ENCODE results near the gene PTPRN2.

PTPRN2 gene

GRCh38 chr7:157586426-157586955 is 1001.1 kb downstream of the PTPRN2 start:
- H3K4me1 ChIP-seq (ENCODE audit: insufficient read depth, low read length): no peaks in the 10 kb centered on the region
- H3K9ac ChIP-seq (ENCODE audit: low read depth, low read length): no peak overlapping the region
- H3K9me3 ChIP-seq (ENCODE audit: control insufficient read depth, insufficient read depth, low read length): no peaks in the 10 kb centered on the region; the same call in 1 of the 2 replicates
- H3K36me3 ChIP-seq (ENCODE audit: insufficient read depth, low read length): no peaks in the 10 kb centered on the region

DNA sequence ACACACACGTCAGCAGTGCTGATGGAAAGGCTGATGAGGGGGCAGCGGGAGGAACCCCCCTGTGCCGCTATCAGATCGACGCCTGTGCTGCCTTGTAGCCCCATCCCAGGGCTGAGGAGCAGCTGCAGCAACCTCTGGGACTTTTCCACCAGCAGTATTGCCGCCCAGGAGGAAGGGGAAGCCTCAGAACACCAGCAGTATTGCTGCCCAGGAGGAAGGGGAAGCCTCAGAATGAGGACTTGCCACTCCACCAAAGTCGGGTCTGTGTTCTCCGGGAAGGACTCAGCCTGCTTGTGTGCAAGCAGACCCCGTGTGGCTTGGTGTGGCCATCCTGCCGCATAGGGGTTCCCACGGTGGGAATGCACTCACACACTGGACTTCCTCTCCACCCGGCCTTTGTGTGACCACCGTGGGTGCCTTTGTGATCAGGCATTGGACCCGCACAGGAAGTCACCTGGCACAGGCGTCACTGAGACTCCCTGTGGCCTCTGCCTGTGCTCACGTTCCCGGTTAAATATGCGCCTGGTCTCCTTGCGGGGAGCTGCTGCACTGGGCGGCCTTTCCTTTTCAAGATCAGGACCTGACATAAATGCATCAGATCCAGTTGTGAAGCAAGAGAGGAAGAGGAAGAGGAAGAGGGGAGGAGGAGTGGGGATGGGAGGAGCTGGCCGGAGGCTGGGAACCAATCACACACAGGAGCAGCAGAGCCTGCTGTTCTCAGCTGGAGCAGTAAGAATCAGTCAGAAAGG is 1002.3 kb downstream of the PTPRN2 start:
- H3K36me3 ChIP-seq (ENCODE audit: insufficient read depth, low read length): no peaks in the 10 kb centered on the region
- no peak overlapping the region for H3K9ac ChIP-seq (ENCODE audit: low read depth, low read length)
- H3K4me1 ChIP-seq (ENCODE audit: insufficient read depth, low read length): no peaks in the 10 kb centered on the region
- H3K9me3 ChIP-seq (ENCODE audit: control insufficient read depth, insufficient read depth, low read length): no peaks in the 10 kb centered on the region; the same call in 1 of the 2 replicates

GRCh38 chr7:157584420-157584819 is 1003.2 kb downstream of the PTPRN2 start:
- Histone ChIP-seq H3K4me1 (ENCODE audit: insufficient read depth, low read length) (no peaks in the 10 kb centered on the region), H3K9ac (ENCODE audit: low read depth, low read length) (no peak overlapping the region), H3K9me3 (ENCODE audit: control insufficient read depth, insufficient read depth, low read length) (no peaks in the 10 kb centered on the region; the same call in 1 of the 2 replicates), H3K36me3 (ENCODE audit: insufficient read depth, low read length) (no peaks in the 10 kb centered on the region)

DNA sequence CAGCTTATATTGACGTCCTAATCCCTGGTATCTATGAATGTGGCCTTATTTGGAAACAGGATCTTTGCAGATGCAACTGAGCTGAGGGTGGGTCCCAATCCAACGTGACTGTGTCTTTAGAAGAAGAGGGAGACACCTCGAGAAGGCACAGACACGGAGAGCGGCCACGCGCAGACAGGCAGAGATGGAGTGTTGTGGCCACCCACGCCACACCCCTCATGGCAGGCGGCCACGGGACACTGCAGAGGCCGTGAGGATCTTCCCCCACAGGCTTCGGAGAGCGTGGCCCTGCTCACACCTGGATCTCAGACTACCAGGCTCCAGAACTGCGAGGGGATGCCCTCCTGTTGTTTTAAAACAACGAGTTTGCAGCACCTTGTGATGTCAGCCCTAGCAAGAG is 1005.9 kb downstream of the PTPRN2 start:
- H3K9ac ChIP-seq (ENCODE audit: low read depth, low read length): no peak overlapping the region
- no peaks in the 10 kb centered on the region; the same call in 1 of the 2 replicates for H3K9me3 ChIP-seq (ENCODE audit: control insufficient read depth, insufficient read depth, low read length)
- H3K36me3 ChIP-seq (ENCODE audit: insufficient read depth, low read length): no peaks in the 10 kb centered on the region
- no peaks in the 10 kb centered on the region for H3K4me1 ChIP-seq (ENCODE audit: insufficient read depth, low read length)

DNA sequence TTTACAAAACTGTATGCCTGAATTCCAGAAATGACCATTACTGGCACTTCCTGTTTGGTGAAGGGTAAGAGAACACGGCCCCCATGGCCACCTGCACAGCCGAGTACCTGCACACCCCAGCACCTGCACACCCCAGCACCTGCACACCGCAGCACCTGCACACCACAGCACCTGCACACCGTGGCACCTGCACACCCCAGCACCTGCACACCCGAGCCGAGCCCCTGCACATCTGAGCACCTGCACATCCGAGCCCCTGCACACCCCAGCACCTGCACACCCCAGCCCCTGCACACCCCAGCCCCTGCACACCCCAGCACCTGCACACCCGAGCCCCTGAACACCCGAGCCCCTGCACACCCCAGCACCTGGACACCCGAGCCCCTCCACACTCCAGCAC is 1007.3 kb downstream of the PTPRN2 start:
- H3K9ac ChIP-seq (ENCODE audit: low read depth, low read length): no peak overlapping the region
- H3K9me3 ChIP-seq (ENCODE audit: control insufficient read depth, insufficient read depth, low read length): no peaks in the 10 kb centered on the region; the same call in 1 of the 2 replicates
- no peaks in the 10 kb centered on the region for H3K36me3 ChIP-seq (ENCODE audit: insufficient read depth, low read length)
- H3K4me1 ChIP-seq (ENCODE audit: insufficient read depth, low read length): no peaks in the 10 kb centered on the region

GRCh38 chr7:157579425-157579824 is 1008.2 kb downstream of the PTPRN2 start:
- no peaks in the 10 kb centered on the region for H3K4me1 ChIP-seq (ENCODE audit: insufficient read depth, low read length)
- H3K36me3 ChIP-seq (ENCODE audit: insufficient read depth, low read length): no peaks in the 10 kb centered on the region
- H3K9me3 ChIP-seq (ENCODE audit: control insufficient read depth, insufficient read depth, low read length): no peaks in the 10 kb centered on the region; the same call in 1 of the 2 replicates
- no peak overlapping the region for H3K9ac ChIP-seq (ENCODE audit: low read depth, low read length)

- H3K9me3 ChIP-seq (ENCODE audit: control insufficient read depth, insufficient read depth, low read length): no peaks in the 10 kb centered on the region
These were observed 1009.8 kb downstream of the PTPRN2 start for GRCh38 chr7:157577796-157578339.

GRCh38 chr7:157577061-157577460 is 1010.6 kb downstream of the PTPRN2 start:
- Histone ChIP-seq H3K36me3 (ENCODE audit: insufficient read depth, low read length) (no peaks in the 10 kb centered on the region), H3K9ac (ENCODE audit: low read depth, low read length) (no peak overlapping the region), H3K9me3 (ENCODE audit: control insufficient read depth, insufficient read depth, low read length) (no peaks in the 10 kb centered on the region), H3K4me1 (ENCODE audit: insufficient read depth, low read length) (no peaks in the 10 kb centered on the region)

More at GRCh38 chr7:157577796-157578339, 1009.8 kb downstream of the PTPRN2 start:
- Histone ChIP-seq H3K4me1 (ENCODE audit: insufficient read depth, low read length) (no peaks in the 10 kb centered on the region), H3K36me3 (ENCODE audit: insufficient read depth, low read length) (no peaks in the 10 kb centered on the region), H3K9ac (ENCODE audit: low read depth, low read length) (no peak overlapping the region)

DNA sequence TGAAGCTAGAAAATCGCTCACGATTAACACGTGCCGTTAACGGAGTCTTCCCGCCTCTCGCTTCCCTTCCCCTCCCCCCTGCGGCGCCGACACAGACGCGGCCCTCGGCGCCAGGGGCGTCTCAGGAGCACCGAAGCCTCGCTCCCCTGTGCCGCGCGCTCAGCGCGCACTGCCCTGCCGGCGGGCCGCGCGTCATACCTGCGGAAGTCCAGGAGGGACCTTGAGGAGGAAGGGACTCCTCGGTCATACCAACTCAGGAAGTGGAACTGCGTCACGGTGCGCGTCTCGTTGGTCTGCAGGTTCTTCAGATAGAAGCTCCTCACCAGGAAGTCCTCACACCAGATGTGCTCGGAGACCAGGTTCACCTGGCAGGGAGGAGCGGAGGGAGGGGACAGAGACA is 1011.2 kb downstream of the PTPRN2 start:
- H3K9me3 ChIP-seq (ENCODE audit: control insufficient read depth, insufficient read depth, low read length): no peaks in the 10 kb centered on the region
- H3K36me3 ChIP-seq (ENCODE audit: insufficient read depth, low read length): no peaks in the 10 kb centered on the region
- H3K9ac ChIP-seq (ENCODE audit: low read depth, low read length): no peak overlapping the region
- no peaks in the 10 kb centered on the region for H3K4me1 ChIP-seq (ENCODE audit: insufficient read depth, low read length)

- H3K9ac ChIP-seq (ENCODE audit: low read depth, low read length): no peak overlapping the region
- no peaks in the 10 kb centered on the region for H3K9me3 ChIP-seq (ENCODE audit: control insufficient read depth, insufficient read depth, low read length)
- no peaks in the 10 kb centered on the region for H3K36me3 ChIP-seq (ENCODE audit: insufficient read depth, low read length)
These were observed 1011.8 kb downstream of the PTPRN2 start for GRCh38 chr7:157575777-157576176.

DNA sequence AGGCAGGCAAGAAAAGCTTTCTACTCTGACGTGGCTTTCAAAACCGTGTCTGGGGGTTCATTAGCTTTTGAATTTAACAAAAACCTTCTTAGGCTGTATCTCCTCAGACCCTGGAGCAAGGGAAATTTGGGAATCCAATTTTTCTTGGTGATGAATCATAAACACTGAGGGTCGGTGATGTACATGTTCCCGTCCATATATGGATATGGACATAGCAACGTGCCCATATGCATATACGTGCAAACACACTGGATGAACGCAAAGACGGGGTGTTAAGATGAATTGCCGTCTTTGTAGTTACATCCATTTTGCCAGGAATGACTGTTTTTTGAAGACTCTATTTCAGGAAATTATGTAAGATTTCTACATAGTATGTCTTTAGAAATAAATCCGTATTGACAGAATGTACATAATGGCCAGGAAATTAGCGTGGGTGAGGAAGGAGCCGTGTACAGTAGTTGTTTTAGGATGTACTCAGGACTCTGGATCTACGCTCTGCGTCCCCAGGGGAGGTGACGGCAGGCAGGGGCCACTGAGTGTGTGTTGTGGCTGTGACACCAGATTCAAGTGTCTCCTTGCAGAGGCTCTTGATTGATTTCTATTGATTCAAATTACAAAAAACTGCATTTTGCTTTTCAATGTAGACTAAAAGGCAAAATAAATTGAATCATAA is 1012.6 kb downstream of the PTPRN2 start:
- no peaks in the 10 kb centered on the region for H3K9me3 ChIP-seq (ENCODE audit: control insufficient read depth, insufficient read depth, low read length)
- no peaks in the 10 kb centered on the region for H3K36me3 ChIP-seq (ENCODE audit: insufficient read depth, low read length)
- H3K4me1 ChIP-seq (ENCODE audit: insufficient read depth, low read length): no peaks in the 10 kb centered on the region
- H3K9ac ChIP-seq (ENCODE audit: low read depth, low read length): no peak overlapping the region

More at GRCh38 chr7:157575777-157576176, 1011.8 kb downstream of the PTPRN2 start:
- no peaks in the 10 kb centered on the region for H3K4me1 ChIP-seq (ENCODE audit: insufficient read depth, low read length)

- peaks cover 7% of the 10 kb centered on the region for H3K4me1 ChIP-seq (ENCODE audit: insufficient read depth, low read length)
- H3K36me3 ChIP-seq (ENCODE audit: insufficient read depth, low read length): no peaks in the 10 kb centered on the region
- no peaks in the 10 kb centered on the region for H3K9me3 ChIP-seq (ENCODE audit: control insufficient read depth, insufficient read depth, low read length)
- H3K9ac ChIP-seq (ENCODE audit: low read depth, low read length): no peak overlapping the region
These were observed 1013.4 kb downstream of the PTPRN2 start for GRCh38 chr7:157574120-157574825.

GRCh38 chr7:157573244-157573643 is 1014.4 kb downstream of the PTPRN2 start:
- H3K4me1 ChIP-seq (ENCODE audit: insufficient read depth, low read length): peaks cover 8% of the 10 kb centered on the region
- H3K36me3 ChIP-seq (ENCODE audit: insufficient read depth, low read length): no peaks in the 10 kb centered on the region
- no peaks in the 10 kb centered on the region for H3K9me3 ChIP-seq (ENCODE audit: control insufficient read depth, insufficient read depth, low read length)
- no peak overlapping the region for H3K9ac ChIP-seq (ENCODE audit: low read depth, low read length)

GRCh38 chr7:157572622-157573021 is 1015.0 kb downstream of the PTPRN2 start:
- H3K9me3 ChIP-seq (ENCODE audit: control insufficient read depth, insufficient read depth, low read length): no peaks in the 10 kb centered on the region

More at GRCh38 chr7:157572622-157573021, 1015.0 kb downstream of the PTPRN2 start:
- Histone ChIP-seq H3K4me1 (ENCODE audit: insufficient read depth, low read length) (peaks cover 8% of the 10 kb centered on the region), H3K9ac (ENCODE audit: low read depth, low read length) (no peak overlapping the region), H3K36me3 (ENCODE audit: insufficient read depth, low read length) (no peaks in the 10 kb centered on the region)

Measured in ES-I3 (cell line).